ENCODE data around the gene MLXIPL. TPM values are rescaled to one million over a fixed set of nuclear protein-coding genes. Genes with fewer than 3 reads are reported as not detected.
"Not testable (repeated sequence)": the region's sequence is repeated elsewhere in the genome, so short reads cannot be mapped to it uniquely, and the experiment has no call there.

The MLXIPL gene
- total and polyA plus RNA-seq, 5 donors from 2014 or later = not detected

DNA sequence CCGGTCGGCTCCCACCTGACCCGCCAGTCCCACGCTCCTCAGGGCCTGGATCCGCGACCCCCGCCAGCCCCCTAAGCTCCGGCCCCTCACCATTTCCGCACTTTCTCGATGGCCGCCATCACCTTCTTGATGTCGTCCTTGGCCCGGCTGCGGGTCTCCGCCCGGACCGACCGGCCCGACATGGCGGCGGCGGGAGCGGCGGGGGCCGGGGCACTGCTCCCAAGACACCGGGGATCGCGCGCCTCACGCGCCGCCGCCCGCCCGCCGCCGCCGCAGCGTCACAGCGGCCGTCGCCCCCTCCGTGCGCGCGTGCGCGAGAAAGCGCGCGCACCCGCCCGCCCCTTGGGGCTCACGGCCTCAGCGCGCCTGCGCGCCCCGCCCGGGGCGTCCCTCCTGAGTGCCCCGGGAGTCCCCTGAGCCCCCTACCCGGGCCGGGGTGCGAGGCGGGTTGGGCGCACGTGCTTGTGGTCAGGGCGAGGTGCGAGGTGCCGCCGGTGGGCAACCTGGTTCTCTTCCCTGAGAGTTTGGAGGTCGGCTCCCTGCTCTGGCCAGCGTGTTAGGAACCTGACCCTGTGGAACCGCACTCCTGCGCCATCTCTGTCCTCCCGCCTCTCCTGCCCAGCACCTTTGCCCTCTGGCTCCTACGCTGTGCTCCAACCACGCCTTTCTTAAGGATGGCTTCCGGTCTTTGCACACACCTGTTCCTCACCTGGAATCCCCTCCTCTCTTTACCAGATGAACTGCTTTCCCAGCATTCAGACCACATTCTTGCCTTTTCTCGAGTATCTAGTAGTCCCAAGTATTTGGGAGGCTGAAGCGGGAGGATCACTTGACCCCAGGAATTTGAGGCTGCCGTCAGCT, 66.7 kb downstream of the MLXIPL start, which contains the start of gene BCL7B:
BCL7B (minus strand) TSS at position 294 of the 861 bp plus-strand sequence; CDS start at position 182, 112 bp downstream.
- Histone ChIP-seq H3K27ac (ENCODE audit: insufficient read depth, low read length, poor library complexity, severe bottlenecking) (peak within 1 kb of the TSS; percentile 99), H3K36me3 (ENCODE audit: control insufficient read depth, insufficient read depth, low read length) (peaks cover 11% of the 10 kb centered on the region)

DNA sequence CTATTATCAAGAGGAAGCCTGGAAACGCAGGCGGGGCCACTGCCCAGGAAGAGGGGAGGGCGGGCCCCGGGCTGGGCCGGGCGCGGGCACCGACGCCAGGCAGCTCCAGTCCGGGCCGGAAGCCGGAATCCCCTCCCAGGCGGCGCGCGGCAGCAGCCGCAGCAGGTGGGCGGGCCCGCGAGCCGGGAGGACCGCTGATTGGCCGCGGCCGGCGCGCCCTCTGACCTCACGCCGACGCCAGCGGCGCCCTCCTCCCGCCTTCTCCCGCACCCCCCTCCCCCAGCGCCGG, 67.3 kb downstream of the MLXIPL start:
- H3K4me1 Mint-ChIP-seq = peaks cover 19 to 40% (median 30%) of the 10 kb centered on the region in 4 donors
- ATAC-seq (ENCODE audit: low read depth in 2 of 2) = peak; percentile 94
- H3K9me3 ChIP-seq (ENCODE audit: control insufficient read depth in 2 of 2, low read length in 2 of 2) = no peaks in the 10 kb centered on the region
- no peaks in the 10 kb centered on the region for H3K27me3 ChIP-seq (ENCODE audit: control insufficient read depth, insufficient read depth, low read length)
- peak overlapping the region; percentile 88 for H3K4me3 ChIP-seq (ENCODE audit: low read depth, low read length)
- H3K36me3 ChIP-seq (ENCODE audit: control insufficient read depth, insufficient read depth, low read length) = peaks cover 16% of the 10 kb centered on the region
- H3K4me1 ChIP-seq (ENCODE audit: control insufficient read depth, insufficient read depth, low read length, poor library complexity, severe bottlenecking) = peaks cover 22% of the 10 kb centered on the region
- peak; percentile 88 to 95 (median 91) for DNase-seq
- peak overlapping the region; percentile 92 to 96 (median 94) for H3K27ac Mint-ChIP-seq
- peak overlapping the region; percentile 91 to 100 (median 95) for H3K4me3 Mint-ChIP-seq
- peaks cover 5% of the 10 kb centered on the region for H3K36me3 Mint-ChIP-seq
- peaks cover 0 to under 1% (median 0%) of the 10 kb centered on the region in 7 donors for H3K9me3 Mint-ChIP-seq
- peaks cover 4% of the 10 kb centered on the region for H3K27me3 Mint-ChIP-seq
- H3K27ac ChIP-seq (ENCODE audit: insufficient read depth, low read length, poor library complexity, severe bottlenecking) = peak overlapping the region; percentile 99

More for the DNA sequence above, 66.7 kb downstream of the MLXIPL start, which contains the start of gene BCL7B:
- Mint-ChIP-seq H3K27me3 (peaks cover 4% of the 10 kb centered on the region), H3K9me3 (peaks cover 0 to 1% (median 0%) of the 10 kb centered on the region in 7 donors), H3K27ac (peak within 1 kb of the TSS; percentile 96 to 98 (median 97)), H3K4me3 (peak within 1 kb of the TSS; percentile 94 to 100 (median 96)), H3K36me3 (peaks cover 3% of the 10 kb centered on the region), H3K4me1 (peaks cover 19 to 36% (median 28%) of the 10 kb centered on the region in 4 donors)
- H3K4me3 ChIP-seq (ENCODE audit: low read depth, low read length) = peak within 1 kb of the TSS; percentile 88
- H3K4me1 ChIP-seq (ENCODE audit: control insufficient read depth, insufficient read depth, low read length, poor library complexity, severe bottlenecking) = peaks cover 22% of the 10 kb centered on the region
- no peaks in the 10 kb centered on the region for H3K27me3 ChIP-seq (ENCODE audit: control insufficient read depth, insufficient read depth, low read length)
- ATAC-seq (ENCODE audit: low read depth in 2 of 2) (peak; percentile 48 to 56), DNase-seq (peak; percentile 72 to 83 (median 81))
- no peaks in the 10 kb centered on the region for H3K9me3 ChIP-seq (ENCODE audit: control insufficient read depth in 2 of 2, low read length in 2 of 2)

- H3K4me1 ChIP-seq (ENCODE audit: control insufficient read depth, insufficient read depth, low read length, poor library complexity, severe bottlenecking) = peaks cover 22% of the 10 kb centered on the region
- H3K9me3 Mint-ChIP-seq = no peaks in the 10 kb centered on the region
- peaks cover 4% of the 10 kb centered on the region for H3K27me3 Mint-ChIP-seq
- ATAC-seq (ENCODE audit: low read depth in 2 of 2) (no peak), DNase-seq (no peak)
- peak overlapping the region; percentile 99 for H3K27ac ChIP-seq (ENCODE audit: insufficient read depth, low read length, poor library complexity, severe bottlenecking)
- H3K36me3 ChIP-seq (ENCODE audit: control insufficient read depth, insufficient read depth, low read length) = peaks cover 21% of the 10 kb centered on the region
- peak overlapping the region; percentile 91 to 100 (median 95) for H3K4me3 Mint-ChIP-seq
- peak overlapping the region; percentile 88 for H3K4me3 ChIP-seq (ENCODE audit: low read depth, low read length)
- H3K4me1 Mint-ChIP-seq = peaks cover 19 to 42% (median 31%) of the 10 kb centered on the region in 4 donors
- no peaks in the 10 kb centered on the region for H3K9me3 ChIP-seq (ENCODE audit: control insufficient read depth in 2 of 2, low read length in 2 of 2)
- H3K27ac Mint-ChIP-seq = peak overlapping the region; percentile 92 to 96 (median 94)
- no peaks in the 10 kb centered on the region for H3K27me3 ChIP-seq (ENCODE audit: control insufficient read depth, insufficient read depth, low read length)
- peaks cover 7% of the 10 kb centered on the region for H3K36me3 Mint-ChIP-seq
Observed at GRCh38 chr7:73556208-73557107, 67.9 kb downstream of the MLXIPL start.

- H3K4me1 ChIP-seq (ENCODE audit: control insufficient read depth, insufficient read depth, low read length, poor library complexity, severe bottlenecking) = peaks cover 22% of the 10 kb centered on the region
- Mint-ChIP-seq H3K36me3 (peaks cover 12% of the 10 kb centered on the region), H3K27ac (peak overlapping the region; percentile 14 to 96 (median 83)), H3K4me3 (peak overlapping the region; percentile 91 to 100 (median 95)), H3K4me1 (peaks cover 19 to 44% (median 33%) of the 10 kb centered on the region in 4 donors), H3K27me3 (peaks cover 4% of the 10 kb centered on the region), H3K9me3 (no peaks in the 10 kb centered on the region)
- no peaks in the 10 kb centered on the region for H3K9me3 ChIP-seq (ENCODE audit: control insufficient read depth in 2 of 2, low read length in 2 of 2)
- ATAC-seq (ENCODE audit: low read depth in 2 of 2) = no peak
- peak overlapping the region; percentile 88 for H3K4me3 ChIP-seq (ENCODE audit: low read depth, low read length)
- DNase-seq = no peak
- peaks cover 28% of the 10 kb centered on the region for H3K36me3 ChIP-seq (ENCODE audit: control insufficient read depth, insufficient read depth, low read length)
- H3K27ac ChIP-seq (ENCODE audit: insufficient read depth, low read length, poor library complexity, severe bottlenecking) = peak overlapping the region; percentile 99
- no peaks in the 10 kb centered on the region for H3K27me3 ChIP-seq (ENCODE audit: control insufficient read depth, insufficient read depth, low read length)
Observed at GRCh38 chr7:73555411-73555982, 68.8 kb downstream of the MLXIPL start.

DNA sequence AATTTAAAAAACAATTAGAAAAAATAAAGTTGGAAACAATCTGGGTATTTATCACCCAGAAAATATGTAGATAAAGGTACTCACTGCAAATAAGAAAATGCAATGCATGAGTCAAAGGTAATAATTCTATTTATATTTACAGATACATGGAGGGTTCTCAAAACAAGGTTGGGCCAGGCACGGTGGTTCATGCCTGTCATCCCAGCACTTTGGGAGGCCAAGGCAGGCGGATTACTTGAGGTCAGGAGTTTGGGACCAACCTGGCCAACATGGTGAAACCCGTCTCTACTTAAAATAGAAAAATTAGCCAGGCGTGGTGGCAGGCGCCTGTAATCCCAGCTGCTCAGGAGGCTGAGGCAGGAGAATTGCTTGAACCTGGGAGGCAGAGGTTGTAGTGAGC, 74.2 kb downstream of the MLXIPL start:
- not testable (repeated sequence) for H3K27ac Mint-ChIP-seq; DNase-seq; H3K27ac ChIP-seq (ENCODE audit: insufficient read depth, low read length, poor library complexity, severe bottlenecking); H3K27me3 ChIP-seq (ENCODE audit: control insufficient read depth, insufficient read depth, low read length); H3K4me3 ChIP-seq (ENCODE audit: low read depth, low read length); ATAC-seq (ENCODE audit: low read depth in 2 of 2); H3K4me3 Mint-ChIP-seq; H3K9me3 ChIP-seq (ENCODE audit: control insufficient read depth in 2 of 2, low read length in 2 of 2); H3K27me3 Mint-ChIP-seq; H3K9me3 Mint-ChIP-seq
- Histone ChIP-seq H3K4me1 (ENCODE audit: control insufficient read depth, insufficient read depth, low read length, poor library complexity, severe bottlenecking) (peaks cover 11% of the 10 kb centered on the region), H3K36me3 (ENCODE audit: control insufficient read depth, insufficient read depth, low read length) (peaks cover 54% of the 10 kb centered on the region)
- H3K4me1 Mint-ChIP-seq = peaks cover 9 to 57% (median 31%) of the 10 kb centered on the region in 4 donors
- peaks cover 16% of the 10 kb centered on the region for H3K36me3 Mint-ChIP-seq

GRCh38 chr7:73549176-73549575, 75.1 kb downstream of the MLXIPL start:
- Mint-ChIP-seq H3K36me3 (peaks cover 16% of the 10 kb centered on the region), H3K27me3 (no peaks in the 10 kb centered on the region), H3K4me1 (peaks cover 4 to 53% (median 23%) of the 10 kb centered on the region in 4 donors), H3K27ac (no peak overlapping the region), H3K9me3 (no peaks in the 10 kb centered on the region), H3K4me3 (peak overlapping the region in 3 of 4 donors; percentile 0 to 72 (median 3))
- Histone ChIP-seq H3K4me1 (ENCODE audit: control insufficient read depth, insufficient read depth, low read length, poor library complexity, severe bottlenecking) (peaks cover 11% of the 10 kb centered on the region), H3K27ac (ENCODE audit: insufficient read depth, low read length, poor library complexity, severe bottlenecking) (no peak overlapping the region), H3K36me3 (ENCODE audit: control insufficient read depth, insufficient read depth, low read length) (peaks cover 46% of the 10 kb centered on the region), H3K27me3 (ENCODE audit: control insufficient read depth, insufficient read depth, low read length) (no peaks in the 10 kb centered on the region), H3K4me3 (ENCODE audit: low read depth, low read length) (no peak overlapping the region), H3K9me3 (ENCODE audit: control insufficient read depth in 2 of 2, low read length in 2 of 2) (no peaks in the 10 kb centered on the region)
- no peak for ATAC-seq (ENCODE audit: low read depth in 2 of 2)
- no peak for DNase-seq

DNA sequence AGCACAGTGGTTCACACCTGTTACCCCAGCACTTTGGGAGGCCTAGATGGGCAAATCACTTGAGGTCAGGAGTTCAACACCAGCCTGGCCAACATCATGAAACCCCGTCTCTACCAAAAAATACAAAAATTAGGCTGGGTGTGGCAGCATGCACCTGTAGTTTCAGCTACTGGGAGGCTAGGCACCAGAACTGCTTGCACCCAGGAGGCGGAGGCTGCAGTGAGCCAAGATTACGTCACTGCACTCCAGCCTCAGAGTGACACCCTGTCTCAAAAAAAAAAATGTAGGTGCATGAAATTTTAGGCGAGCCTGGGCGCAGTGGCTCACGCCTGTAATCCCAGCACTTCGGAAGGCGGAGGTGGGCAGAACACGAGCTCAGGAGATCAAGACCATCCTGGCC, 76.5 kb downstream of the MLXIPL start:
- Mint-ChIP-seq H3K27me3 (no peaks in the 10 kb centered on the region), H3K27ac (peak overlapping the region in 1 of 3 donors; percentile 71)

More for the DNA sequence above, 76.5 kb downstream of the MLXIPL start:
- no peak for DNase-seq
- H3K27ac ChIP-seq (ENCODE audit: insufficient read depth, low read length, poor library complexity, severe bottlenecking) = no peak overlapping the region
- H3K4me3 Mint-ChIP-seq = peak overlapping the region in 1 of 4 donors; percentile 13
- peaks cover 52% of the 10 kb centered on the region for H3K36me3 ChIP-seq (ENCODE audit: control insufficient read depth, insufficient read depth, low read length)
- H3K4me1 ChIP-seq (ENCODE audit: control insufficient read depth, insufficient read depth, low read length, poor library complexity, severe bottlenecking) = peaks cover 11% of the 10 kb centered on the region
- no peaks in the 10 kb centered on the region for H3K9me3 Mint-ChIP-seq
- no peaks in the 10 kb centered on the region for H3K9me3 ChIP-seq (ENCODE audit: control insufficient read depth in 2 of 2, low read length in 2 of 2)
- peaks cover 4 to 53% (median 22%) of the 10 kb centered on the region in 4 donors for H3K4me1 Mint-ChIP-seq
- no peaks in the 10 kb centered on the region for H3K27me3 ChIP-seq (ENCODE audit: control insufficient read depth, insufficient read depth, low read length)
- ATAC-seq (ENCODE audit: low read depth in 2 of 2) = no peak
- H3K4me3 ChIP-seq (ENCODE audit: low read depth, low read length) = no peak overlapping the region
- H3K36me3 Mint-ChIP-seq = peaks cover 17% of the 10 kb centered on the region
